COR-L47 (cell line): ENCODE results near the gene TSPAN13.

Source experiments
- DNase-seq: peaks from one replicate; lab custom pipeline; 2025; lab: John Stamatoyannopoulos, UW

TSPAN13 gene

GRCh38 chr7:16774986-16775385, 21.4 kb downstream of the TSPAN13 start:
- DNase-seq, result no peak

- no peak for DNase-seq
These were observed 22.5 kb downstream of the TSPAN13 start for GRCh38 chr7:16776053-16776452.

GRCh38 chr7:16778476-16778875, 24.9 kb downstream of the TSPAN13 start:
- DNase-seq, result no peak

DNA sequence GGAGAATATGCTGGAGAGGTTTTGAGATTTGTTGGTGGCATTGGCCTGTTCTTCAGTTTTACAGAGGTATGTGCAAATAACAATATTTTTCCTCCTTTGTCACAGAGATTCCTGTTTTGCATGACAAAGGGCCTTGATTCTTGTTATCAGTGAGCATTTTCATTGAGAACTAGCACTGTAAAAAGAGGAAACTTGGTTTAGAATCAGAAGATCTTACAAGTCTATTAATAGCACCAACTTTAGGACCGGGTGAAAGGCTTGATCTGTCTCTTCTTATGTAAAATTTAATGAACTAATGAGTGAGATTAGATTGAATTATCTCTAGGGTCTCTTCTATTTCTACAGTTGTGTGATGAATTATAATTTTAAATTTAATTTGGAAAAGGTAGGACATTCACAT, 25.5 kb downstream of the TSPAN13 start:
- no peak for DNase-seq

DNA sequence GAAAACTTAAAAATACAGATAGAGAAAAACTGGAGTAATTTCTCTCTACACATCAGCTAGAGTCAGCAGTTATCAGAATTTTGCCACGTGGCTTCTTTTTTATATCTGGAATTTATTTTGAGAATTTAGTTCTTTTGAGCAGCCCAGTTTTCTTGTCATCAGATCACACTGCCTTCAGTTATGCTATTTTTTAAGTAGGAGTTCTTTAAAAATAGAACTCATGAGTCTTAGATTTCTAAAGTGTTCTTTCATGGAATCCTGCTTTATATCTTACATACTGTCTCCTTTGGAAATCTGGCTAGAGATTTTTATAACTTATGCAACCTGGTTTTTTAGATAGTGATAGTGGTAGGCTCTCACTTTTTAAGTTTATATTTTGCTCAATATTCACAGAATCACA, 27.0 kb downstream of the TSPAN13 start:
- no peak for DNase-seq

DNA sequence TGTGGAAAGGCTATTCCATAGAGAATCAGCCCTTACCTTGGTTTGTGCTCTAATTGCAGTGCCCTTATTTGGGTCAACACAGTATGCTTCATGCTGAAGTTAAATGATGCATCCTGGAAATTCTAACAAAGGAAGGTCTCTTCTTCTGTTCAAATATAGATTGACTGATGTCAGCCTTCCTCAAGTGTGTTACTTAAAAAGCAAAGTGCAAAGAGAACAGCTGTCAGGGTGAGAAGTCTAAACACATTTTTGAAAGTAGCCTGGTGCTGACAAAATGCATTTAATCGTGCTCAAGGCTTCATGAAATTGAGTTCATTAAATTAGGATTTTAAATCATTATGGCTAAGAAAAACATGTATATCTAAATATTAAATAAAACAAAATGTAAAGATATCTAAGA, 31.8 kb downstream of the TSPAN13 start:
- DNase-seq, result no peak

- DNase-seq, result no peak
These were observed 32.3 kb downstream of the TSPAN13 start for GRCh38 chr7:16785846-16786245.

DNA sequence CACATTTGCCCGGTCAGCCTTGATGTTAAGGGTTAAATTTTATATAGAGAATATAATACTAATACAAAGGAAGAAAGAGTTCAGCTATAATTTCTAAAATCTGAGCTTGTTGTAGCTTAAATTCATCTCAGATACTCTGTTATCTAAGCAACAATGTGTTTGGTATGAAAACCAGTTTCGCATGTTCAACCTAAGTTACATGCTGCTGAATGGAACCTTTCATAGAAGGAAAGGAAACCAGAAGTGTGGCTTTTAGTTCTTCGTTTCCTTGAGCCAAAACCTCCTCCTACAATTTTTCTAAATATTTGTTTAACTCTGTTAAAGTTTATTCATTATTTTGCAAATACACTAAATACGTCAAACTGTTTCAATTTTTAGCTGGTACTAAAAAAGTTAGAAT, 32.7 kb downstream of the TSPAN13 start:
- no peak for DNase-seq

- no peak for DNase-seq
These were observed 33.6 kb downstream of the TSPAN13 start for GRCh38 chr7:16787127-16787526.

GRCh38 chr7:16791071-16791470, 37.5 kb downstream of the TSPAN13 start:
- DNase-seq, result no peak

DNA sequence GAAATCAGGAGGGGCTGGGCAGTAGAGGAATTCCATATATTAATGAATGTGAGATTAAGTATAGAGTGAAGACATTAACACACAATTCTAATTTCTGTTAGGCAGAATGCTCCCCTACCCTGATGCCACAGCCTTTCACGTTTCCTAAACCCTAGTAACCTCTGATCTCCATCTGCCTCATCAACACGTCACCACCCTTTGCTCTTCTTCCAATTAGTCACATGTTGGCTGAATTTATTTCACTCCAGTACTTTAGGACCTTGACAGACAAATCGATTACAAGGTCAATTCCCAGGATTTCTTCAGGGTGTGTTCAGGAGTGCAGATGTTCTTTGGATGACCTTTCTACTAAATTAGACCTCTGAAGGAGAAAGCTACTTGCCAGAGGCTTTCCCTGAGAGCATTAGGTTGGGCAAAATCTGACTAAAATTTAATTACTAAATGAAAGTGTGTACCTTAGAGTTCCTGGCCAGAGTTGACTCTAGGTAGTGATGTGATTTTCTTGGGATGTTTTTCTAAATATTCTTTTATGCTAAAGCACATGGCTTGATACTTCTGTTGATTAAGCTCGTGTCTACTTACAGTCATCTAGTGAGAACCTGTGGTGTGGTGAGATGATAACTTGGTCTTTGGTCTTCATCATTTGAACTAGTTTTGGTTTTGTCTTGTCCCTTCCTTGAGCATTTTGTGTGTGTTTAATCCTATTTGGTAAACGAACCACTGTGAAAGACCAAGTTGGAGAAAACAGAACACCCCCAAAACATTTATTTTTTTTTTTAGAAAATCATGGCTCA, 38.5 kb downstream of the TSPAN13 start:
- DNase-seq, result no peak

DNA sequence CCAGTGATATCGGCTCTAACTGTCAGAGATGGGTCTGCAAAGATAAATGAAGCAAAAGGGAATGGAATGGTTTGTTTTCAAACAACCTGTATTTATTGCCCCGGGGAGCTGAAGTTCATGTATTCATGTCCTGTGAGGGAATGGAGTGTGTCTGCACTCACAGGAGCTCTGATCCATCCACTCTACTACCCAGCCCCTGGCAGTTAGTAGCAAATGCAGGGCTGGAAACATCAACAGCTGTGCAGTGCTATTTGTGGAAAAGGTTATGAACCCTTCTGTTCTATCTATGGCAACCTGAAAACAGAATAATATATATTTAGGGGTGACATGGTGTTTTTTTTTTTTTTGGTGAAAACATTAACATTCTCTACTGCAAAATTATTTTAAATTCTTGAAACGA, 41.4 kb downstream of the TSPAN13 start:
- DNase-seq, result no peak

DNA sequence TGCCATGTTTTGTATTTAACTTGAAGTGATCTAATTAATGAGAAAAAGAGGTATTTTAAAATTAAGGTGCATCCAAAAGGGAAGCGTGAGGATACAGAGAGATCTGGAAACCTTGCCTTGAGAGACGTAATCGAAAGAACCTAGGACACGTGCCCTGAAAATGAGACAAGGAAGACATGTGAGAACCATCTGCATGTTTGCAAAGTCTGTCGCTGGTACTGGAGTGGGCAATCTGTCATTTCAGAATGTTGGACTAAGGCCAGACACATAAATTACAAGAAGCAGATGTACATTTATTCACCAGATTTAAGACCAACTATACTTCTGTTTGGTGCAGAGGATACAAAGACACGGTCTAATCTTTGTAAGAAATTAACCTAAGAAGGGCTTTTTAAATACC, 42.1 kb downstream of the TSPAN13 start:
- DNase-seq, result no peak

- peak; percentile 66 for DNase-seq
These were observed 47.6 kb downstream of the TSPAN13 start for GRCh38 chr7:16801111-16801542.

DNA sequence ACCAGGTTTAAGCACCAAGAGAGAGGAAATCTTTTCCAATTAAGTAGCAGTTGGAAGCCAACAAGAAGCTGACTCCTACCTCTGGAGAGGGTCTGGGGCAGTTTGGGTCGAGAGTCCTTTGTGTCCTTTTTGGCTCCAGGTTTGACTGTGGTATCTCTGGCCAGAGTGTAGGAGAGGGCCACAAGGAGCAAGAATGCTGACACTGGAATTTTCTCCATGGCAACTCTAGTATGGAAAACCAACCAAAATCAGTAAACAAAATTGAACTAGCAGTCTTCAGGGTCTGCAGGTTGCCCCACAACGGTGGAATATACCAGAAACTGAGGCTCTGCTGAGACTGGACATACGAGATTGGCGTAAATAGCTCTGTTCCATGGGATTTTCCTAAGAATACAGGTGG, 48.0 kb downstream of the TSPAN13 start:
- DNase-seq, result no peak

- no peak for DNase-seq
These were observed 49.6 kb downstream of the TSPAN13 start for GRCh38 chr7:16803125-16803524.

DNA sequence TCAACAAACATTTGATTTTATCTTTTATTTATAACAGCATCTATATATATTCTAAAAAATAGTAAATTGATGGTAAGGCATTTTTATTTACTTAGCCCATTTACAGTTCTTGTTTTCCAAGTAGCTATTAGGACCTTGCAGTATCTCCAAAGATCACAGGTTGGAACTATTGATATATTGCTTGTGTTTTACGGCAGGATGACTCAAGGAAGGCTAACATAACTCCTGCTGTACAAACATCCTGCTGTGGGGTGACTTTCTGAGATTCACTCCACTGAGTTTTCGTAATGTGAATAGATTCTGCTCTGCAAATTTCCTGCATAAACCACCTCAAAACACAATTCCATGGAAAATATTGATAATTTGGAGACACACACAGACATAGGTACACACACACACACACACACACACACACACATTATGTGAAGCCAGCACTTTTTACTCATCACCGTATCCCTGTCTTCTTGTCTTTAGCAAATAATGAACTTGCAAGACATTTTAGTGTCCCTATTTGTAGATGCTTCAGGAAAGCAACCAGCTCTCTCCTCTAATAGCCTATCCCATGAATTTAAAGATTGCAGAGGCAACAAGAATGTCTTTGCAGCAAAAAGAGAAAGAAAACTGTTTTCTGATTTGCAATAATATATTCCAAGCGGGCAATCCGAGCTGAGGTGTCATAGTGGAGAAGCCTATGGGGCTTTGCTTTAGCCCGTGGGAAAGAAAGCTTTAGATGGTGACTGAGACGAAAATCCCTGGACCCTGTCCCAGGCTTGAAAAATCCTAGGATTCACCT, 50.5 kb downstream of the TSPAN13 start:
- DNase-seq, result no peak

DNA sequence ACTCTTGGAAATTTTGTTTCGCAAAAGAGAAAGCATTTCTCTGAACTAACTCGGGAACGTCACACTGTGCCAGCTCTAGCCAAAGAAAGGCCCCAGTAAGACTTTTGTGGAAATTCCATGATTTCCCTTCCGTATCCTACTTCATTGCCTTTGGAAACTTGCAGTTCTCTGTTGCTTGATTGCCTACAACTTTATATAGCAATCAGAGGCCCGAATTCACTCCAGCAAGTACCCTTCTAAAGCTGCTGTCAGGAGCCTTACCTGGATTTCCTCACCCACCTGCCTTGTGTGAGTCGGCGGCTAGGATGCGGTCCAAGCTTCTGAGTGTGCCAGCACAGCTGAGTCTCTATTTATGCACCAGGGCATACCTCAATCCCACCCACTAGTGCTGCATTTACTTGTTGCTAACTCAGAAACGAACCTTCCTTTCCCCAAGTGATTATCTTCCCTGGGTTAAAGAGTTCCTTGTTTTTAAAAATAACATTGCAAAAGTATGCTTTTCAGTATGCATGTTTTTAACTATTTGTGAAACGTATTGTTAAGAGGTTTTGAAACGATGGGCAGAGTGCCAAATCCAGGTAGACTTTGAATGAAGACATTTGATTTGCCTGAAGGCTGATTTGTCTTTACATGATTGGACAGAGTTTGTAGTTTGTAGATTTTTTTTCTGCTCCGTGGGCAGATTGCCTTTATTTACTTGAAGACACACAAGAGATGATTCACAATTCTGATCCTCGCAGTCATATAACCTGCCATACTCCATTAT, 51.3 kb downstream of the TSPAN13 start, which contains the start of gene AGR2:
AGR2 (minus strand) TSS at position 326 of the 766 bp plus-strand sequence. CDS start 3,203 bp downstream, outside the sequence.
- peak; percentile 36 for DNase-seq

DNA sequence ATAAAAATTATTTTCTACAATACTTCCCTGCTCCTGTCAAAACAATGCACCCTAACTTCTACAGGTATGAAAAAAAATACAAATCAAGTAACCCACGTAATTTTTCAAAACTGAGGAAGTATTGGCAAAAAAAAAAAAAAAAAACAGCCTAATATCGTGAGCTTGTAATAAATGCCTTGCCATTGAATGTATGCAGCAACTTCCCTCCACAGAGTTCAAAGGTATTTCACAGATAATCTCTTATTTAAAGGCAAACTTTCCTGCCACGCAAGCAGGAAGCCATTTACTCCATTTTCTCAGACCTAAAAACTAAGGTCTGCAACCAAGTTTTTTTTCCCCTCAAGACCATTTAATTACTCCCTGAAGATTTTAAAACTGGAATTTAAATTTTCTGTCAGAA, 51.9 kb downstream of the TSPAN13 start:
- DNase-seq, result no peak

DNA sequence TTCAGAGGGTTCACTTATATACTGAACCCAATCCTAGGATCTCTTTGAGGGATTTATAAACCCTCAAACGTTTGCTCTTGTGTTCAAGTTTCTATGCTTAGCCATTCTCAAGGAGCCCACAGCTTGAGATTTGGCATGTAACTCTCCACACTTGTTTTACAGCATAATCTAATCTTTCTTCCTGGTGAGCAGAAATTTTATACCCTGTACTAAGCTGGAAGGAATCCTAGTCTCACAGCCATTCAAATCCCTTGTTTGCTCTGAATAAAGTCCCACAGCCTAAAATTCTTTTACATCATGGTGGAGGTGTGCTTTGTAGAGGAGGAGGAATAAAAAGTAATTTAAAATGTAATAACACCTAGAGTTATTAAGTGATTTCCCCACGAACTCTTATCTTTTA, 56.6 kb downstream of the TSPAN13 start:
- DNase-seq, result no peak

DNA sequence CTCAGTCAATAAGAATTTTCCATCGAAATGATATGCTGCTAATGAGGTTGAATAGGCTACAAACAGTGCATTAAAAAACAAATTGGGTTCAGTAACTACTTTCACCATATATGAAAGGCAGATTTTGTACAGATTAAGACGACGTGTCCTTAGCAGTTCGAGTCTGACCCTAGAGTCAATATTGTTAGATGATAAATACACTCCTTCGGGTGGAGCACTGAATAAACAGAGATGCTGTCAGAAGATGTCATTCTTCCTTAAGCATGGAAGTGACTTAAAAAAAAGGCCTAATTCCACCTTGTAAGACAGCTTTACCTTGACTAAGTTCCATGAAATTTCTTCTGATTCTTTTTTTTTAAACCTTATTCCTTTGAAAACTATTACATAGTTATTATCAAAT, 57.0 kb downstream of the TSPAN13 start:
- no peak for DNase-seq

- no peak for DNase-seq
These were observed 58.0 kb downstream of the TSPAN13 start for GRCh38 chr7:16811551-16811950.
